NCI-H748 treated with DMSO at 0.1 percent for 48 hours (cell line): ENCODE data around the gene MUCL1.
A peak's percentile ranks its signal among the peaks of the same experiment; 100 is the strongest.
"Not testable (repeated sequence)": the region's sequence is repeated elsewhere in the genome, so short reads cannot be mapped to it uniquely, and the experiment has no call there.

Experiments used
- DNase-seq: peaks from one replicate; lab custom pipeline; 2025; lab: John Stamatoyannopoulos, UW

The MUCL1 gene, protein sequence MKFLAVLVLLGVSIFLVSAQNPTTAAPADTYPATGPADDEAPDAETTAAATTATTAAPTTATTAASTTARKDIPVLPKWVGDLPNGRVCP

DNA sequence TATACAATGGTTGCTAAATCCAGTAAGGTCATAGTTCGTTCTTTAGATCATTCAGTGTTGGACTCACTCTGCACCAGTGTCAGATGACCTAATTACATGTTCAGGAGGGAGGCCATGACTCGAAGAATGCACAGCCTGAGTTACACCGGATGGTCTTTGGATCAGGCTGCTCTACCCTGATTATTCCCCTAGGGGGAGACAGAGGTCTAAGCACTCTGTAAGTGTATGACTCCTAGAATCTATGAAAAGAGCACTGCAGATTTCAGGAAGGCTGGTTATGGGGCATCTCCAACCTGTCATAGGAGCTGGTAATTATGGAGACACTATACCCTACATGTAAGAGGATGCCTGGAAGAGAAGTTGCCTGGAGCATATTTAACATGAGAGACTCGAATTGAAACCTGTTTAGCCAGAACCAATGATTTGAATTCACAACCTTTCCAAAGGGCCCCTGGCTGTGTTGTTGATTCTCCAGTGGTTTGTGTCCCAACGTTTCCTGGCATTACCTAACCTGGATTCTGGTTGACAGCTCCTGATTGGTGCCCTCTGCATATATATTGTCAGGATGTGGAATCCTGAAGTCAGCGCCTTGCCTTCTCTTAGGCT, at the start of gene MUCL1:
Gene MUCL1, plus strand, starts transcription at position 584 of the 606 bp plus-strand sequence. CDS start 67 bp downstream, outside the sequence.
- DNase-seq: peak; percentile 64

DNA sequence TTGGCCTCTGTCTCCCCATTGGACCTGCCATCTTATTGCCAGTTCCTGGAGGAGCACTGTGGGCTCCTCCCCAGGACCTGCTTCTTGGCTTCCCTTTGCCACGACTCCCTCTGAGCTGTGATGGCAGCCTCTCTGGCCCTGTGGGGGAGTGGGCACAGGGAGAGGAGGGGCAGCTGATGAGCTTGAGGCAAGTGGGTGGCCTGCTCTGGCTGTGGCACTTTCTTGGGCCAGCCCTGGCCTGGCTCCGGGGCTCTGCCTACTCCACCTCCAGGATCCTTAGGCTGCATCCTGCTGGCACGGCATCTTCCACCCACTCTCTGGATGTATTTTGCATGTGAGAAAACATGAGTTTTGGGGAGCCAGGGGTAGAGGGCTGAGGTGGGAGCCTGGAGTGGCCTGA, 32.6 kb upstream of the MUCL1 start:
- DNase-seq: no peak

DNA sequence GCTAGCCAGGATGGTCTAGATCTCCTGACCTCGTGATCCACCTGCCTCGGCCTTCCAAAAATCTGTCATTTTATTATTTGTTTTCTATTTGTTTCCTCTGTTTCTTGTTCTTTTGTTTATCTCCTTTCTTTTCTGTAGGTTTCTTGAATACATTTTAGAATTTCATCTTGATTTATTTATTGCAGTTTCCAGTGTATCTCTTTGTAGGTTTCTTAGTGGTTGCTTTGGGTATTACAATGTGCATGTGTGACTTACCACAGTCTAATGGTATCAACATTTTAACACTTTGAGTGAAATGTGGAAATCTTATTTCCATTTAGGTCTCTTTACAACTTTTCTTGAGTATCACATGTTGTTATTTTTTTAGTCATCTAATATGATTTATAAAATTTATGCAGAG, 29.9 kb upstream of the MUCL1 start:
- DNase-seq: no peak

DNA sequence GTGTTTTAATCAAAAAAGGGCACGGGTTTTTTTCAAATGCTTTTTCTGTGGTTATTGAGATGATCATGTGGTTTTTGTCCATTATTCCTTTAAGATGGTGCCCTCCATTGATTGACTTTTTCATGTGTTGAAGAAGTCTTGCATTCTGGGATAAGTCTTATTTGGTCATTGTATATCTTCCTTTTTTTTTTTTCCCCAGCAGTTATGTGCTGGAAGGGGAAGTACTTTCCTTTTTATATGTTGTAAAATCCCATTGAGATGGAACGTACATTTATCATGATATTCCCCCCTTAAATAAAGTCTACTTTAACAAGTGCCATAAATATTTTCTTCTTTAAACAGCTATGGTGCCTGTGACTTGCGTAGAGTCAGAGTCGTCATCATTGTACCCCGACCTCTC, 24.8 kb upstream of the MUCL1 start:
- DNase-seq: no peak

DNA sequence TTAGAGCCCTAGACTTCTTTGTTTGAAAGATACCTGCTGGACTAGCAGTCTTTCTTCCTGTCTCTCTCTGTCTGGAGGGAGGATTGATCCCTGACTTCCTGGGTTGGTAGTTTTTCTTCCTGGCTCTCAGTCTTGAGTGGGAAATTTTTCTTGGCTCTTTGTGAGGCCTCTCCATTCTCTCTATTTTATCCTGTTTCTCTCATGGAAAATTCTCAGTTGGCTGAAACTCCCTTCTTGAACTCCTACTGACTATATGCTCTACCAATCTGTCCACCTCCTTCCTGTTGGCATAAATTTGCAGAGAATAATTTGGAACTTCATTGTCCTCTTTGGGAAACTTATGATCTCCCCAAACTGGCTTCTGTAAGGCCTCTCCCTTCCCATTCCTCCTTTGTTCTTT, 24.1 kb upstream of the MUCL1 start:
- no peak for DNase-seq

DNA sequence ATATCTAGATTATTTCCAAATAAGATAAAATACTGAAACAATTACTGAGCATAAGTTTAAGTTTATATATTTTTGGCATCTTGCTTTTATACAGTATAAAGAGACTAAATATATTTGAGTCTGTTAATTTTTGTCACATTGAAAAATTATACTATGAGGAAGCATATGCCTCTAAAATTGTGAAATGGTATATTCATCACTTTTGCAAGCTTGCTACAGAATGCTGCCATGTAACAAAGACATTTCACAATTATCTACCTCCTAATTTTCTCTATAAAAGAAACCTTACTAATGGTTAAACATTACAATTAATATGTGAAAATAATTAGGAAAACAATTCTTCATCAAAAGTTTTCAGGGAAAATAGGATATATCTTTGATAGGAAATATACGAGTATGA, 22.7 kb upstream of the MUCL1 start:
- DNase-seq: no peak

DNA sequence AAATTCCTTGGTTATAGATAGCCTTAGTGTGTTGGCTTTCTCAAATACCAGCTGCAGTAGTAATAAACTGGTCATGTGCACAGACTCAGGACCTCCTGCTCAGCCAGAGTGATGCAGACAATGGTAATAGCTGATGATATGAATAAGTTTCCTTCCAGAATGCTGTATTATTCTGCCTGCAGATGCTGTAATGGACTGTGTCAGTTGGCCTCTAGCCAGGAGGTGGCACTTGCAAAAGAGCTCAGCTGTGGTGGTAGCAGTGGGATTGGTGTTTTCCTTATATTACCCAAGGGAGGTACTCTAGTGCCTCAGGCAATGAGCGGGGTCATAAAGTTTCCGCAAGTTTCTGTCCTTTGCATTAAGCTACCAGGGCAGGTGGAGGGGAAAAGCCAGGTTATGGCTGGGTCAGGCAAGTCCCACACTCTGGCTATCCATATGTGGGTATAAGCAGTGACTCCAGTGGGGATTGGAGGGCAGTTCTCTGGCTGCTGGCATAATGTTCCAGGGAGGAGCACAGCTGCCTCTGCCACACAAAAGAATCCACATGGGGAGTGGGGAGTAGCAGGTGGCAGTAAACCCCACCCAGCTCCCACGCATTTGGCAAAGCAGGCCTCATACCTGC, 14.0 kb upstream of the MUCL1 start:
- DNase-seq: no peak

DNA sequence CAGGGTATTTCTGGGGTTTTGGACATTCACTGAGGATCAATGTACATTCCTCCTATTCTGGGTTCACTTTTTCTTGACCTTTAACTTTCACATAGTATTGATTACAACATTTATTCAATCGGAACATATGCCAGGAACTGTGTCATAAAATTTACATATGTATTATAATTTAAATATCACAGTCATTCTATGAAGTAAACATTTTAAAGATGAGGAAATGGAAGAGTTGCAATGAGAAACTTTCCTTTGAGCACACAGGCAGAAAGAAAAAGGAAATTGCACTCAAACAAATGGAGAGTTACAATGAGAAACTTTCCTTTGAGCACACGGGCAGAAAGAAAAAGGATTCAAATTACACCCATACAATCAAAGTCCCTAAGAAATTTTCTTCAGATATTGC, 3.1 kb downstream of the MUCL1 start:
- no peak for DNase-seq

DNA sequence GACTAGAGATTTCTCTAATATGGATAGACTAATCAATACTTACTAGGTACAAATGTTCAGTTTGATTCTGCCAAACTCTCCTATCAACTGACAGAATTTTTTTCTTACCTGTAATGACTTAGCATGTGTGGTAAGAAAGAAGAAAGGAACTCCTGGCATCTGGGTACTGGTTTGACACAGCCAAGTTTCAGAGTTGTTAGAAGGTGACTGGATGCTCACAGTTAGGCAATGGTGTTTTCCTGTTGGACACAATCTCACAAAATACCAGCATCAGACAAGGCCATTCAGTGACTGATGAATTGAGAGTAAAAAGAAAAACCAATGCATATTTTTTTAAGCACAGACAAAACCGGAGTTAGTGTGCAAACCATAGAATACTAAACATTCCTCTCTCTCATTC, 4.2 kb downstream of the MUCL1 start:
- no peak for DNase-seq

DNA sequence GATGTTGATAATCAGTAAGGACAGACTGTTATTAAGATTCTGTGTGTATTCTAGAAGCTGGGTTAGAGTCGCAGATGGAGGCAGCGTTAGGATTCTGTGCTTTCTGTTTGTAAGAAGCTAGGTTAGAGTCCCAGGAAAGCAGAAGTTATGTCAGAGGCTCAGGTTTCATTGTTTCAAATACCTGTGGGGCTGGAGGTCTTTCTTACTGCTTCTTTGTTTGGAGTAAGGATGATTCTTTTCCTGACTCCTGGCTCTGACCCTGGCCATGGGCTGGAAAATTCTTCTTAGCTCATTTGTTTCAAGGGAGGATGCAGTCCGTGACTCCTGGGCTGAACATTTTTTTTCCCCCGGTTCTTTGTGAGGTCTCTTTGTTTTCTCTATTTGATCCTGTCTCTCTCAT, 5.2 kb downstream of the MUCL1 start:
- no peak for DNase-seq

DNA sequence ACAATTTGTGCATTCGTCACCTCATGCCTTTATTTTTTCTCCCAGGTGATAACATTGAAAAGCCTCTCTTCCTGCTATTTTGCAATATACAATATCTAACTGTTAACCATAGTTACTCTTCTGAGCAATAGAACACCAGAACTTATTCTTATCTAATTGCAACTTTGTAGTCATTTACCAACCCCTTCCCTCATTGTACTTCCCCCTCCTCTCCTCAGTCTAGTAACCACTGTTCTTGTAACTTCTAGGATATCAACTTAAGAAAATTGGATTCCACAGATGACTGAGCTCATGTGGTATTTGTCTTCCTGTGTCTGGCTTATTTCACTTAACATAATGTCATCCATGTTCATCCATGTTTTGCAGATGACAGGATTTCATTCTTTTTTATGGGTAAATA, 7.6 kb downstream of the MUCL1 start:
- no peak for DNase-seq

DNA sequence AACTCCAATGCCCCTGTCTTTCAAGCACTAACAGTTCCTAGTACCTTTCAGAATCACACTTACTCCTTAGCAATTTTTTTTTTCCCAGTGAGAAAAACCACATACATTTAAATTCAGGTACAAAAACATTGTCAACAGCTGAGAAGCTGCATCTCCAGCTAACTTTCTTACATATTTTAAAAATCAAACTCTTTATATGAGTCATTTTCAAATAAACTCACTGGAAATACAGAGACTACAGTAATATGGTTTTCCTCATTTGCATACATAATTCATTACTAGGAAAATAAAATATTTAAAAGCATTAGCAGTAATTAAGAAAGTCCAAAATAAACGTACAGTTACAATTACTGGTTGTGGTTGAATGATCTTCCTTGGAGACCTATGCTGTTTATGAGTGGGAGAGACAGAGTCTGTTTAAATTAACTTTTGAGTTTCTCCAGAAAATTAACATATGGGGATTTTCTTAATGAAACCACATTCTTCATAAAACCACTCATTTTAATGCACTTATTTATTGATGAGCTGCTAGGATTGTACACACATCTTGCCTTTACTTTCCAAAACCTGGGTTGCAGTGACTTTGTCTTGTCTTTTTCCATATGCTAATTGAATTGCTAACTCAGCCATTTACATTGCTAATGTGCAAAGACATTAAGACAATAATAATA, 9.8 kb downstream of the MUCL1 start:
- DNase-seq: no peak

DNA sequence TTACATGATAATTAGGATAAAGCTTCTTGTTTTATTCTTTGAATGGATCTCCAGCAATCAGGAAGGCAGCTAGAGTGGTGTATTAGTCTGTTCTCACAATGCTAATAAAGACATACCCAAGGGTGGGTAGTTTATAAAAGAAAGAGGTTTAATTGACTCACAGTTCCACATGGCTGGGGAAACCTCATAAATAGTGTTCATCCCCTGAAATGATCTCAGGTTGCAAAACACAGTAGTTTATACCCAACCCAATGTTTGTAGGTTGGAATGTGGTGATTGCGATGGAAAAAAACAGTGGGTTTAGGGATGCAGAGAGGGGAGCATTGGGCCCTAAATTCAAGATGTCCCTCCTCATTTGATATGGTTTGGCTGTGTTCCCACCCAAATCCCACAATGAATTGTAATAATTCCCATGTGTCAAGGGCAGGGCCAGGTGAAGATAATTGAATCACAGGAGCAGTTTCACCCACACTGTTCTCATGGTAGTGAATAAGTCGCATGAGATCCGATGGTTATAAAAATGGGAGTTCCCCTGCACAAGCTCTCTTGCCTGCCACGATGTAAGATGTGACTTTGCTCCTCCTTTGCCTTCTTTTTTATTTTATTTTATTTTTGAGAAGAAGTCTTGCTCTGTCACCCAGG, 11.5 kb downstream of the MUCL1 start:
- DNase-seq: no peak

DNA sequence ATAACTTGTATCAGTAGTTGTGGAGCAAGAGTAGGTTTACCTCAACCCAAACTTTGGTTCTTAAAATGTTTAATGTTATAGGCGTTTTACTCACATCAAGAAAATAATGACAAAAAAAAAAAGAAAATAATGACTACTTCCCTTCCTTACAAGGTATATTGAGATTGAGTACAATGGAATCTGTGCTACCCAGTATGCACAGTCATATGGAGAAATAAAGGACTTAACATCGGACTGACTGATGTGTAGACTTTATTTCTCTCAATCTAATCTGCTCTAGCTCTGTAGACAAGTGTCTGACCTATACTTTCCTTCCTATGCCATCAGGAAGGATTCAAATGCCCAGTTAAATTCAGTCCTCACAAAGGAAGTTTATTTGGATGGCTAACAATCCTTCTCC, 14.4 kb downstream of the MUCL1 start:
- no peak for DNase-seq

DNA sequence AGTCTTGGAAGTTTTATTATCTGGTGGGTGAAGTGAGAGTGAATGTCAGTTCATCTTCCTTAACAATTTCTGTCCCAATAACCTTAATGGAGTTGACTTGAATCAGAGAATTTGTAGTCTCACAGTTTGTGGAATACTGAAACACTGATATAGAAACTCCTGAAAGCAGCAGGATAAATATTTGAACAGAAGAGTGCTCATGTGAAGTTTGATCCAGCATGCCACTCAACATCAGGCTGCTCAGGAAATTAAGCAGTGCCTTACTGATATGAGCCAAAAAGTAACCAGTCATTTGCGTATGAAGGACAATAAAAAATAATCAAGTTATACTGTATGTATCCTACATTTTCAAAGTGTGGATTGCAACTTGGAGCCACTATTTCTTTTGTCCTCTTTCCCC, 15.7 kb downstream of the MUCL1 start:
- DNase-seq: no peak

DNA sequence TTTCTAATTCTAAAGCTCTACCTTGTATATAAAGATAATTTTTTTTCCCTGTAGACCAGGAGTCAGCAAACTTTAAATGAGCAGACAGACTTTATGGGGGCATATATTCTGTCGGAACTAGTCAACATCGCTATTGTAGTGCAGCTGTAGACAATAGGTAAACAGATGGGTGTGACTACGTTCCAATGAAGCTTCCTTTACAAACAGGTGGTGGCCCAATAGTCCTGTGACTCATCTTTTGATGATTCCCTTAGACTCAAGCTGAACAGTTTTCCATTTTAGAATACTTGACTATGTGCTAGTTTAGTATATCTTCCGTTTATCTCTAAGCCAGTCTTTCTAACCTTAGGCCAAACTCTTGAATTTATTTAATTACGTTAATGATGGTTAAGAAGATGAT, 16.3 kb downstream of the MUCL1 start:
- no peak for DNase-seq

DNA sequence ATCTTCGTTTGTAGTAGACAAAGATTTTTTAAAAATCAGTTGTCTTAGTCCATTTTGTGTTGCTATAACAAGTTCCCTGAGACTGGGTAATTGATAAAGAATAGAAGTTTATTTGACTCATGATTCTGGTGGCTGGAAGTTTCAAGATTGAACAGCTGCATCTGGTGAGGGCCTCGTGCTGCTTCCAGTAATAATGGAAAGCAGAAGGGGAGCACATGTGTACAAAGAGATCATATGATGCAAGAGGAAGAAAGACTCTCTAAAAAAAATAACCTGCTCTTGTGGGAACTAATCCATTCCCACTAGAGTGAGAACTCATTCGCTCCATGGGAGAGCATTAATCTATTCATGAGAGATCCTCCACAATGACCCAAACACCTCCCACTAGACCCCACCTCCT, 24.8 kb downstream of the MUCL1 start:
- DNase-seq: no peak

DNA sequence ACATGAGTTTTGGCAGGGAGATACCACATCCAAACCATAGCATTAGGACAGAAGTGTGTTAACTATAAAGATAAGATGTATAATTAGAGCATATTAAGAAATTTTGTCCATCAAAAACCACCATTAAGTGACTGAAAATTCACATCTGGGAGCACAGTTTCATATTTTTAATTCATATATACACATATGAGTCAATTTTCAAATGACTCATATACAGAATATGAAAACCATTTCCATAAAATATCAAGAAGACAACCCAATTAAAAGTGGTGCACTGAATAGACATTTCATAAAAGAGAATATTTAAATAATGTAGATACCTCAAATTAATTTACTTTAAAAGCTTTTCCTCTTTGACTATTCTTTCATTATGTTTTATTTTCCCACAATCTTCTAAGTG, 25.3 kb downstream of the MUCL1 start:
- DNase-seq: no peak

DNA sequence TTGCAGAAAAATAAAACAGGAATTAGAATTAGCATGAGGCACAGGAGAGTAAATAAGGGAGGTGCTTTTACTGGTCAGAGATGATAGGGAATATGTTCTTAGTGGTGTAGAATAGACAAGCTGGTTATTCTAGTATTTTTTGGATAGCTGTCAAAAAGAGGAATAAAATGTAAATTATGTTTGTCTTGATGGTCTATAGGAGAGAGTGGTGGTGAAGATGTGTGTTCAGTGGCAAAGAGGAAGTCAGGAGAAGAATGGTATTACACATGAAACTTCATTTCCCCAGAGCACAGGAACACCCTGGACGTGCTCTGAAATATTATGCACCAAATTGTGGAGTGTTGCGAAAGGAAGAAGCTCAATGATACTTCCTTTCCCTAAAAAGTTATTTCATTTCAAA, 27.8 kb downstream of the MUCL1 start:
- DNase-seq: no peak

DNA sequence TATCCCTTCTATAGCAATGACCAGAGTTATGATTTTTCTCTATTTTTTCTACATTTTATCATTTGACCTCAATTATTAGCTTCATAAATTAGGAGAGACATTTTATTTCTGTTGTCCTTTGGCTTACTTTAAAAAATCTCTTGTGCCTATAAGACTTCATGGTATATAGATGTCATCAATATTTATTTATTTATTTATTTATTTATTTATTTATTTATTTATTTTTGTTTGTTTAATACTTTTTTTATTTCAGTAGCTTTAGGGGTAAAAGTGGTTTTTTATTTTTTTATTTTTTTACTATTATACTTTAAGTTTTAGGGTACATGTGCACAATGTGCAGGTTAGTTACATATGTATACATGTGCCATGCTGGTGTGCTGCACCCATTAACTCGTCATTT, 28.3 kb downstream of the MUCL1 start:
- not testable (repeated sequence) for DNase-seq

DNA sequence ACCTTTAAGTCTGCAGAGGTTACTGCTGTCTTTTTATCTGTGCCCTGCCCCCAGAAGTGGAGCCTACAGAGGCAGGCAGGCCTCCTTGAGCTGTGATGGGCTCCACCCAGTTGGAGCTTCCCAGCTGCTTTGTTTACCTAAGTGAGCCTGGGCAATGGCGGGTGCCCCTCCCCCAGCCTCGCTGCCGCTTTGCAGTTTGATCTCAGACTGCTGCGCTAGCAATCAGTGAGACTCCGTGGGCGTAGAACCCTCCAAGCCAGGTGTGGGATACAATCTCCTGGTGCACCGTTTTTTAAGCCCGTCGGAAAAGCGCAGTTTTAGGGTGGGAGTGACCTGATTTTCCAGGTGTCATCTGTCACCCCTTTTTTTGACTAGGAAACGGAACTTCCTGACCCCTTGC, 34.1 kb downstream of the MUCL1 start:
- not testable (repeated sequence) for DNase-seq

DNA sequence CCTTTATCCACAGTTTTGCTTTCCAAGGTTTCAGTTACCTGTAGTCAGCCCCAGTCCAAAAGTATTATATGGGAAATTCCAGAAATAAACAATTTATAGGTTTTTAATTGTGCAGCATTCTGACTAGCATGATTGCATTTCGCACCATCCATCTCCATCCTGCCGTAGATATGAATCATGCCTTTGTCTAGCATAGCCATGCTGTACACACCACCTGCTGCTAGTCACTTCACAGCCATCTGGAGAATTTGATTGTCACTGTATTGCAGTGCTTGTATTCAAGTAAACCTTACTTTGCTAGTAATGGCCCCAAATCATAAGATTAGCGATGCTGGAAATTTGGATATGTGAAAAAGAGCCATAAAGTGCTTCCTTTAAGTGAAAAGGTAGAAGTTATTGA, 36.0 kb downstream of the MUCL1 start:
- DNase-seq: peak; percentile 60
